Measurements from ENCODE around the gene SSBP3. TPM values are rescaled to one million over a fixed set of nuclear protein-coding genes. Genes with fewer than 3 reads are reported as not detected.
"Not testable (repeated sequence)": the region's sequence is repeated elsewhere in the genome, so short reads cannot be mapped to it uniquely, and the experiment has no call there.

SSBP3 gene
- polyA plus RNA-seq, 1 of the 3 experiments (the other 2 are of a cell fraction) = 26.2 TPM

- H3K9me3 ChIP-seq; H3K9me2 ChIP-seq; H3K27me3 ChIP-seq (ENCODE audit: insufficient read depth); H4K20me1 ChIP-seq (ENCODE audit: insufficient read depth); H3F3A ChIP-seq (replicated peaks; ENCODE audit: insufficient read depth); H3K27ac ChIP-seq (ENCODE audit: low read depth in 2 of 2, low read length in 1 of 2); H3K4me1 ChIP-seq (ENCODE audit: control insufficient read depth in 1 of 2, insufficient read depth in 2 of 2, low read depth in 1 of 2, low read length in 1 of 2); H2AFZ ChIP-seq (ENCODE audit: low read depth); POLR2A ChIA-PET; H3K36me3 ChIP-seq (replicated peaks in 1 of 2; ENCODE audit: control insufficient read depth in 1 of 2, insufficient read depth in 2 of 2, low read length in 1 of 2); H3K4me3 ChIP-seq (ENCODE audit: low read depth in 2 of 2, low read length in 1 of 2); H3K9ac ChIP-seq; CTCF ChIA-PET; DNase-seq; H3K79me2 ChIP-seq (ENCODE audit: insufficient read depth); H3K4me2 ChIP-seq: not testable (repeated sequence)
- 24% methylated on average over 2 of the region's 2 CpGs for WGBS (ENCODE audit: low lambda C conversion rate)
Observed at GRCh38 chr1:54447081-54447480, 40.9 kb upstream of the SSBP3 start.

GRCh38 chr1:54442185-54442584, 36.0 kb upstream of the SSBP3 start:
- WGBS (ENCODE audit: low lambda C conversion rate) = 91% methylated on average over 2 of the region's 2 CpGs
- no peak for DNase-seq
- Histone ChIP-seq H3K4me1 (ENCODE audit: control insufficient read depth in 1 of 2, insufficient read depth in 2 of 2, low read depth in 1 of 2, low read length in 1 of 2) (no peaks in the 10 kb centered on the region; a peak in 1 of 4 replicates), H3K9ac (no peak overlapping the region), H3F3A (replicated peaks; ENCODE audit: insufficient read depth) (no peaks in the 10 kb centered on the region), H3K27me3 (ENCODE audit: insufficient read depth) (no peaks in the 10 kb centered on the region), H3K79me2 (ENCODE audit: insufficient read depth) (no peaks in the 10 kb centered on the region), H3K36me3 (replicated peaks in 1 of 2; ENCODE audit: control insufficient read depth in 1 of 2, insufficient read depth in 2 of 2, low read length in 1 of 2) (no peaks in the 10 kb centered on the region), H2AFZ (ENCODE audit: low read depth) (no peak overlapping the region), H3K9me2 (no peaks in the 10 kb centered on the region), H3K4me3 (ENCODE audit: low read depth in 2 of 2, low read length in 1 of 2) (no peak overlapping the region), H3K9me3 (no peaks in the 10 kb centered on the region), H4K20me1 (ENCODE audit: insufficient read depth) (no peaks in the 10 kb centered on the region), H3K27ac (ENCODE audit: low read depth in 2 of 2, low read length in 1 of 2) (no peak overlapping the region), H3K4me2 (no peak overlapping the region)
- ChIA-PET POLR2A (no interaction called here), CTCF (no interaction called here)
- TF ChIP-seq IRF3 (IDR thresholded peaks at IDR 0.05; ENCODE audit: low read depth, low read length) (no peak), FOXJ3 (CRISPR knock-in tag; IDR thresholded peaks at IDR 0.05) (no peak), TAF1 (IDR thresholded peaks at IDR 0.05; ENCODE audit: borderline replicate concordance, low read depth, low read length) (no peak), ELF1 (IDR thresholded peaks at IDR 0.05) (no peak), USF2 (IDR thresholded peaks at IDR 0.05; ENCODE audit: borderline replicate concordance, low read depth, low read length) (no peak), RCOR1 (IDR thresholded peaks at IDR 0.05; ENCODE audit: low read length) (no peak), RFX5 (IDR thresholded peaks at IDR 0.05; ENCODE audit: low read length) (no peak), RXRA (IDR thresholded peaks at IDR 0.05; ENCODE audit: borderline replicate concordance, low read depth) (no peak), FOXM1 (IDR thresholded peaks at IDR 0.05; ENCODE audit: low read depth) (no peak), USF1 (IDR thresholded peaks at IDR 0.05; ENCODE audit: borderline replicate concordance, low read depth) (no peak), YY1 (IDR thresholded peaks at IDR 0.05; ENCODE audit: low read depth) (no peak), EP300 (IDR thresholded peaks at IDR 0.05; ENCODE audit: borderline replicate concordance in 1 of 2, low read depth in 1 of 2, low read length in 1 of 2) (no peak), SIN3A (IDR thresholded peaks at IDR 0.05; ENCODE audit: borderline replicate concordance, low read depth, low read length) (no peak), JUND (IDR thresholded peaks at IDR 0.05) (no peak), FOSL2 (IDR thresholded peaks at IDR 0.05; ENCODE audit: borderline replicate concordance, low read depth) (no peak), RAD21 (IDR thresholded peaks at IDR 0.05; ENCODE audit: low read length) (no peak), MEF2A (IDR thresholded peaks at IDR 0.05; ENCODE audit: borderline replicate concordance, low read depth) (no peak), MAX (IDR thresholded peaks at IDR 0.05; ENCODE audit: low read depth) (no peak)
